Endodermal cell (in vitro differentiated cells): ENCODE data around the gene FBXO7. TPM values are rescaled to one million over a fixed set of nuclear protein-coding genes. Genes with fewer than 3 reads are reported as not detected.

ENCODE experiments used
- DNase-seq: peaks from one replicate; pipeline ENCODE4 v3.0.0-alpha.2; 2017
- H3K27ac ChIP-seq: 2 replicates; pipeline ENCODE4 v1.5.1; 2013; ENCODE audit warnings: mild to moderate bottlenecking, low read depth, low read length, moderate library complexity
- H3K27me3 ChIP-seq: 2 replicates; pipeline ENCODE4 v1.6.1; 2013; ENCODE audit warnings: mild to moderate bottlenecking, low read length, moderate library complexity; ENCODE audit not compliant: insufficient read depth, control insufficient read depth, poor library complexity, severe bottlenecking
- H3K36me3 ChIP-seq: 2 replicates; pipeline ENCODE4 v1.7.0; 2013; ENCODE audit warnings: mild to moderate bottlenecking, low read length, moderate library complexity; ENCODE audit not compliant: control insufficient read depth, insufficient read depth
- H3K4me1 ChIP-seq: one replicate; pipeline ENCODE4 v1.7.0; 2013; ENCODE audit warnings: low read length; ENCODE audit not compliant: control insufficient read depth, insufficient read depth
- H3K4me3 ChIP-seq: 2 replicates; pipeline ENCODE4 v1.5.1; 2013; ENCODE audit warnings: mild to moderate bottlenecking, low read length, moderate library complexity
- H3K9ac ChIP-seq: 2 replicates; pipeline ENCODE4 v1.6.1; 2013; ENCODE audit warnings: mild to moderate bottlenecking, low read length, moderate library complexity; ENCODE audit not compliant: poor library complexity, severe bottlenecking; ENCODE audit errors: extremely low read depth
- H3K9me3 ChIP-seq: 2 replicates; pipeline ENCODE4 v1.6.1; 2013; ENCODE audit warnings: mild to moderate bottlenecking, low read length, moderate library complexity; ENCODE audit not compliant: control insufficient read depth
- H3K27ac Mint-ChIP-seq: 2 replicates; pipeline ENCODE4 v1.8.0; 2020; ENCODE audit warnings: mixed read lengths
- H3K27me3 Mint-ChIP-seq: 2 replicates; pipeline ENCODE4 v1.8.0; 2021; ENCODE audit warnings: mild to moderate bottlenecking, mixed read lengths; ENCODE audit not compliant: insufficient read depth
- H3K36me3 Mint-ChIP-seq: 2 replicates; pipeline ENCODE4 v1.8.0; 2020; ENCODE audit warnings: low read depth, mixed read lengths
- H3K4me1 Mint-ChIP-seq: 2 replicates; pipeline ENCODE4 v1.8.0; 2020; ENCODE audit warnings: mixed read lengths
- H3K4me3 Mint-ChIP-seq: 2 replicates; pipeline ENCODE4 v1.8.0; 2020; ENCODE audit warnings: mild to moderate bottlenecking, moderate library complexity, mixed read lengths
- H3K9me3 Mint-ChIP-seq: 2 replicates; pipeline ENCODE4 v1.8.0; 2020; ENCODE audit warnings: mild to moderate bottlenecking, mixed read lengths
- whole genome bisulfite sequencing, 2 experiments: methylation state at CpG; one replicate each; pipeline versions ENCODE4 v1.1.5 to v1.1.7; 2013; ENCODE audit warnings: missing lambda C conversion rate in 2 of 2, mixed read lengths in 1 of 2; ENCODE audit not compliant: insufficient coverage in 1 of 2, insufficient read length in 1 of 2; 5-methylcytosine and 5-hydroxymethylcytosine counted together
- total RNA-seq, 2 donors: library from RNA; stranded (reverse); fragmentation: NEBNext Ultra II Directional in 1 of 2; extraction: Animal tissue kit (Norgen Biotek cat#: 25700) in 1 of 2; gene quantifications; 2 replicates in 1 of 2; 3 replicates in 1 of 2; pipeline ENCODE4 v1.2.1, GENCODE V29; 2021
- TF ChIP-seq, protein P1 (sequence below): fragments of 200-600 bp; sonication (generic); conservative IDR thresholded peaks from 2 replicates; pipeline ENCODE4 v1.5.0; 2021; ENCODE audit warnings: antibody characterized with exemption, mild to moderate bottlenecking

The FBXO7 gene
- total RNA-seq, 2 donors from 2014 or later = 84.8 to 120 TPM

DNA sequence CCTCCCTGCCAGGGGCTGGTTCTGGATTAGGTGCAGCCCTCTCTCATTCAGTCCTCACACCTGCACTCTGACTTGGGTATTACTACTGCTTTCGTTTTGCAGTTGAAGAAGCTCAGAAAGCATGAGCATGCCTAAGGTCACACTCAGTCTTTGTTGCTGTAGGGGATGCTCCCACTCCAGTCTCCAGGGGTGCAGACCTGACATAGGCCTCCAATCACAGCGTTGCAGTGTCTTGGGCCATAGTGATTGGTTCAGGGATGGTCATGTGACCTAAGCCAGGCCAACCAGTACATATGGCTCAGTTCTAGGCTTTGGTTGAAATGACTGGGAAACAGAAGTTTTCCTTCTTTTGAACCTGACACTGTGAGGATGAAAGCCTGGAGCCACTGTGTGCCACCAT, 61.7 kb downstream of the FBXO7 start:
- Histone ChIP-seq H3K27me3 (no peaks in the 10 kb centered on the region), H3K9me3 (no peaks in the 10 kb centered on the region), H3K36me3 (no peaks in the 10 kb centered on the region), H3K9ac (no peak overlapping the region), H3K4me1 (peaks cover 5% of the 10 kb centered on the region), H3K4me3 (no peak overlapping the region), H3K27ac (no peak overlapping the region)
- no peaks in the 10 kb centered on the region for H3K36me3 Mint-ChIP-seq
- peaks cover 4% of the 10 kb centered on the region for H3K4me1 Mint-ChIP-seq
- 79 to 94% methylated on average over 2 of the region's 2 CpGs for WGBS, 2 experiments
- H3K27me3 Mint-ChIP-seq = no peaks in the 10 kb centered on the region
- no peak overlapping the region for H3K27ac Mint-ChIP-seq
- DNase-seq = no peak
- no peaks in the 10 kb centered on the region for H3K9me3 Mint-ChIP-seq
- H3K4me3 Mint-ChIP-seq = no peak overlapping the region
- TF ChIP-seq, protein P1, sequence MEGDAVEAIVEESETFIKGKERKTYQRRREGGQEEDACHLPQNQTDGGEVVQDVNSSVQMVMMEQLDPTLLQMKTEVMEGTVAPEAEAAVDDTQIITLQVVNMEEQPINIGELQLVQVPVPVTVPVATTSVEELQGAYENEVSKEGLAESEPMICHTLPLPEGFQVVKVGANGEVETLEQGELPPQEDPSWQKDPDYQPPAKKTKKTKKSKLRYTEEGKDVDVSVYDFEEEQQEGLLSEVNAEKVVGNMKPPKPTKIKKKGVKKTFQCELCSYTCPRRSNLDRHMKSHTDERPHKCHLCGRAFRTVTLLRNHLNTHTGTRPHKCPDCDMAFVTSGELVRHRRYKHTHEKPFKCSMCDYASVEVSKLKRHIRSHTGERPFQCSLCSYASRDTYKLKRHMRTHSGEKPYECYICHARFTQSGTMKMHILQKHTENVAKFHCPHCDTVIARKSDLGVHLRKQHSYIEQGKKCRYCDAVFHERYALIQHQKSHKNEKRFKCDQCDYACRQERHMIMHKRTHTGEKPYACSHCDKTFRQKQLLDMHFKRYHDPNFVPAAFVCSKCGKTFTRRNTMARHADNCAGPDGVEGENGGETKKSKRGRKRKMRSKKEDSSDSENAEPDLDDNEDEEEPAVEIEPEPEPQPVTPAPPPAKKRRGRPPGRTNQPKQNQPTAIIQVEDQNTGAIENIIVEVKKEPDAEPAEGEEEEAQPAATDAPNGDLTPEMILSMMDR = no peak

DNA sequence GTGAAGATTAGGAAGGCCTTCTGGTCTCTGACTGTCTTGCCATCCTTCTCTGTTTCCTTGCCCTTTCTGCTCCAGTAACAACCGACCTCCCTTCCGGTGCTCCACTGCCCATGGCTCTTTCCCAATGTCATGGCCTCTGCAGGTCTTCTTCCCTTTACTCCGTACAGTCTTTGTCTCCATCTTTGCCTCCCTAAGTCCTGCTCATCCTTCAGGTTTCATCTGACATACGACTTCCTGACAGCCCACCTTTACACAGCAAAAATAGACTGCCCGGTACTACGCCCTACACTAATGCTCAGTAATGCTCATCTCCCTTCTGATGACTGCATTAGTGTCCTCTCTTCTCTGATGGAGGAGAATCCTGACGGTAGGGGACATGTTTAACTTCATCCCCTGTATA, 63.9 kb downstream of the FBXO7 start:
- no peak overlapping the region for H3K27ac Mint-ChIP-seq
- no peaks in the 10 kb centered on the region for H3K27me3 ChIP-seq

DNA sequence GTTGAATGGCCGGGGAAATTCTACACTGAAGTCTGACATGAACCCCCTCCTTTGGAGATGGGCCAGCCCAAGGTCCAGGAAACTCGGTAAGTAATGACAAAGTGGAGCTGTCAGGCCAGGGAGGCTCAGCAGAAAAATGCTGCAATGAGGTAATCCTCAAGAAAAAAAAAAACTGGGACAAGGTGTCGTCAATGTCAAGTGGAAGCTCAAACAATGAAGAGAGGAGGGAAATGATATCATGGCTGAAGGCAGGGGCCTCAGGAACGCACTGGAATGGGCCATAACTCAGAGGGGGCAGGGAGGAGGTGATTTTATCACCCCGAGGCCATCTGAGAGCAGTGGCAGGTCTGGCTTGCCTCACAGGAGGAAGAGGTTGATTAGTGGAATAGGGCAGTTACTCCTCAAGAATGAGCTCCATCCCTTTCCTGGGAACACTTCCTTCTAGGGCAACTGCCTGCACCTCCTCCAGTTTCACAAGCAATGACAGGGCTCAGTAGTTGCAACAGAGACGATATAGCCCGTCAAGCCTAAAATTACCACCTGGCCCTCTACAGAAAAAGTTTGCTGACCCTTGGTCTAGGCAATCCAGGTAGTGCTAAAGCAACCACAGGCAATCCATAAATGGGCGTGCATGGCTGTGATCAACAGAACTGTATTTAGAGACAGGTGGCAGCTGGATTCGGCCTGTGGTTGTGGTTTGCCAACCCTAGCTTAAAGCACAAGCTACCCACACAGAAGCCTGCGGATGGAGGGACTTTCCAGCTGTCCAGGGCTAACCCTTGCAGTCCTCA, 65.2 kb downstream of the FBXO7 start:
- no peaks in the 10 kb centered on the region for H3K4me1 ChIP-seq
- no peaks in the 10 kb centered on the region for H3K9me3 Mint-ChIP-seq
- no peaks in the 10 kb centered on the region for H3K36me3 ChIP-seq
- whole genome bisulfite sequencing, 2 experiments = 87 to 88% methylated on average over 8 to 10 of the region's 10 CpGs
- no peaks in the 10 kb centered on the region for H3K27me3 Mint-ChIP-seq
- no peaks in the 10 kb centered on the region for H3K4me1 Mint-ChIP-seq
- no peak overlapping the region for H3K4me3 Mint-ChIP-seq
- no peak for DNase-seq
- no peaks in the 10 kb centered on the region for H3K27me3 ChIP-seq
- no peaks in the 10 kb centered on the region for H3K9me3 ChIP-seq
- no peak overlapping the region for H3K4me3 ChIP-seq
- H3K27ac Mint-ChIP-seq = no peak overlapping the region
- TF ChIP-seq, protein P1 = no peak
- H3K9ac ChIP-seq = no peak overlapping the region
- no peaks in the 10 kb centered on the region for H3K36me3 Mint-ChIP-seq
- no peak overlapping the region for H3K27ac ChIP-seq

More for the DNA sequence above, 63.9 kb downstream of the FBXO7 start:
- Histone ChIP-seq H3K4me1 (no peaks in the 10 kb centered on the region), H3K27ac (no peak overlapping the region), H3K9ac (no peak overlapping the region), H3K4me3 (no peak overlapping the region), H3K9me3 (no peaks in the 10 kb centered on the region), H3K36me3 (no peaks in the 10 kb centered on the region)
- 92 to 95% methylated on average over 7 of the region's 7 CpGs for WGBS, 2 experiments
- TF ChIP-seq, protein P1 = no peak
- Mint-ChIP-seq H3K9me3 (no peaks in the 10 kb centered on the region), H3K4me1 (no peaks in the 10 kb centered on the region), H3K4me3 (no peak overlapping the region), H3K36me3 (no peaks in the 10 kb centered on the region), H3K27me3 (no peaks in the 10 kb centered on the region)
- no peak for DNase-seq
